ENCODE data around the gene NUP85. TPM values are rescaled to one million over a fixed set of nuclear protein-coding genes. Genes with fewer than 3 reads are reported as not detected.
"Not testable (repeated sequence)": the region's sequence is repeated elsewhere in the genome, so short reads cannot be mapped to it uniquely, and the experiment has no call there.

The NUP85 gene
- total RNA-seq, 1 donor from 2014 or later, result 122 TPM

DNA sequence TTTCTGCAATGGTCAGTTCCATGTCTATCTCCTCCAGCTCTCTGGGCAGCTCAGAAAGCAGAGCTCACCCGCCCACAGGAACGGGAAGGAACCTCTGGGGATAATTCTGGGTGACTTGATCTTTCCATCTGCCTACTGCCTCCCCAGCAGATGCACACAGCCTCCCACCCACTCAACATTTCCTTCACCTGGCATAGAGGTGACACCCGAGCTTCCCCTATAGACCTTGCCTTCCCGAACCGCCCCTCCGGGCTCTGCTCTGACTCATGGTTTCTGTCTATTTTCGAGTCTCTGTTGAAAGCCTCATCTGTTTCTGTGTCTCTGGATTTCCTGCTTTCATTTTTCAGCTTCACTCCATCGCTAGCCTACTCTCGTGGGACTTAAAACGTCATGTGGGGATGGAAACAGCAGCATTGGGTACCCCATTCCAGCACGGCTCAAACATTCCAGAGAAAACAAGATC, 44.6 kb downstream of the NUP85 start:
- peaks cover 53% of the 10 kb centered on the region for H3K4me1 Mint-ChIP-seq (ENCODE audit: low read depth)
- H3K36me3 Mint-ChIP-seq (ENCODE audit: low read depth), result peaks cover 33% of the 10 kb centered on the region
- no peaks in the 10 kb centered on the region for H3K9me3 Mint-ChIP-seq
- H3K27ac Mint-ChIP-seq, result peak overlapping the region; percentile 95
- peak; percentile 64 for DNase-seq (ENCODE audit: low spot score)
- no peaks in the 10 kb centered on the region for H3K27me3 Mint-ChIP-seq (ENCODE audit: low read depth)
- intact Hi-C loops (cut with micrococcal nuclease), result loop anchor here (1.0 to 10.0 kb wide), 2 partner anchors 10 to 45 kb away; partner anchors contain the start of gene NUP85
- peak overlapping the region; percentile 72 for H3K4me3 Mint-ChIP-seq (ENCODE audit: low read depth)

DNA sequence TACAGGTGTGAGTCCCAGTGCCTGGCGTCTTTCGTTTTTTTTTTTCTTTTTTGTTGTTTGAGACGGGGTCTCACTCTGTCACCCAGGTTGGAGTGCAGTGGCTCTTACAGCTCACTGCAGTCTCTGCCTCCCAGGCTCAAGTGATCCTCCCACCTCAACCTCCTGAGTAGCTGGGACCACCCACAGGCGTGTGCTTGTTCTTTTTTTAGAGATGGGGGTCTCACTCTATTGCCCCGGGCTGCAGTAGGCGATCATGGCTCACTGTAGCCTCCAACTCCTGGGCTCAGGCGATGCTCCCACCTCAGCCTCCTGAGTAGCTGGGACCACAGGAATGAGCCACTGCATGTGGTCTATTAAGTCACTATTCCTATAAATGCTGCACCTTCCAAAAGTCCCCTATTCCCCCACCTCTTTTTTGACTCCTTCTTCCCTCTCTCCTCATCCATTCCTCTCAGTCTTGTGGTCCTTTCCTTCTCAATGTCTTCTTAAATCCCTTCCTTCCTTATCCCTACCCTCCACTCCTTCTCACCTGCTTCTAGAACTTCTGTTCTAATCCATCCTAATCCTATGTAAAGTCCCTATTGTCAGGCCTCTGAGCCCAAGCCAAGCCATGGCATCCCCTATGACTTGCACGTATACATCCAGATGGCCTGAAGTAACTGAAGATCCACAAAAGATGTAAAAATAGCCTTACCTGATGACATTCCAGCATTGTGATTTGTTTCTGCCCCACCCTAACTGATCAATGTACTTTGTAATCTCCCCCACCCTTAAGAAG, 46.7 kb downstream of the NUP85 start:
- no peak overlapping the region for H3K4me3 Mint-ChIP-seq (ENCODE audit: low read depth)
- no peak for DNase-seq (ENCODE audit: low spot score)
- no peaks in the 10 kb centered on the region for H3K9me3 Mint-ChIP-seq
- H3K27ac Mint-ChIP-seq, result peak overlapping the region; percentile 75
- peaks cover 63% of the 10 kb centered on the region for H3K4me1 Mint-ChIP-seq (ENCODE audit: low read depth)
- intact Hi-C loops (cut with micrococcal nuclease), result loop anchor here (10.0 kb wide), 1 partner anchor 47 kb away; the partner anchor contains the start of gene NUP85
- H3K36me3 Mint-ChIP-seq (ENCODE audit: low read depth), result peaks cover 18% of the 10 kb centered on the region
- no peaks in the 10 kb centered on the region for H3K27me3 Mint-ChIP-seq (ENCODE audit: low read depth)

DNA sequence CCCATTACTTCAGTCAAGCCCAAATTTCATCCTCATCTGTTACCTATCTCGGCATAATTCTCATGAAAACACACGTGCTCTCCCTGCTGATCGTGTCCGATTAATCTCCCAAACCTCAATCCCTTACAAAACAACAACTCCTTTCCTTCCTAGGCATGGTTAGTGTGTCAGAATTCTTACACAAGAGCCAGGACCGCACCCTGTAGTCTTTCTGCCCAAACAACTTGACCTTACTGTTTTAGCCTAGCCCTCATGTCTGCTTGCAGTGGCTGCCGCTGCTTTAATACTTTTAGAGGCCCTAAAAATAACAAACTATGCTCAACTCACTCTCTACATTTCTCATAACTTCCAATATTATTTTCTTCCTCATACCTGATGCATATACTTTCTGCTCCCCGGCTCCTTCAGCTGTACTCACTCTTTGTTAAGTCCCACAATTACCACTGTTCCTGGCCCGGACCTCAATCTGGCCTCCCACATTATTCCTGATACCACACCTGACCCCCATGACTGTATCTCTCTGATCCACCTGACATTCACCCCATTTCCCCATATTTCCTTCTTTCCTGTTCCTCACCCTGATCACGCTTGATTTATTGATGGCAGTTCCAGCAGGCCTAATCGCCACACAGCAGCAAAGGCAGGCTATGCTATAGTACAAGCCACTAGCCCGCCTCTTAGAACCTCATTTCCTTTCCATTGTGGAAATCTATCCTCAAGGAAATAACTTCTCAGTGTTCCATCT, 50.6 kb downstream of the NUP85 start:
- not testable (repeated sequence) for H3K27me3 Mint-ChIP-seq (ENCODE audit: low read depth); DNase-seq (ENCODE audit: low spot score); H3K4me3 Mint-ChIP-seq (ENCODE audit: low read depth); H3K9me3 Mint-ChIP-seq
- intact Hi-C loops (cut with micrococcal nuclease), result loop anchor here (10.0 kb wide), 1 partner anchor 51 kb away; the partner anchor contains the start of gene NUP85
- peaks cover 70% of the 10 kb centered on the region for H3K4me1 Mint-ChIP-seq (ENCODE audit: low read depth)
- H3K36me3 Mint-ChIP-seq (ENCODE audit: low read depth), result peaks cover 13% of the 10 kb centered on the region
- H3K27ac Mint-ChIP-seq, result peak overlapping the region; percentile 29

DNA sequence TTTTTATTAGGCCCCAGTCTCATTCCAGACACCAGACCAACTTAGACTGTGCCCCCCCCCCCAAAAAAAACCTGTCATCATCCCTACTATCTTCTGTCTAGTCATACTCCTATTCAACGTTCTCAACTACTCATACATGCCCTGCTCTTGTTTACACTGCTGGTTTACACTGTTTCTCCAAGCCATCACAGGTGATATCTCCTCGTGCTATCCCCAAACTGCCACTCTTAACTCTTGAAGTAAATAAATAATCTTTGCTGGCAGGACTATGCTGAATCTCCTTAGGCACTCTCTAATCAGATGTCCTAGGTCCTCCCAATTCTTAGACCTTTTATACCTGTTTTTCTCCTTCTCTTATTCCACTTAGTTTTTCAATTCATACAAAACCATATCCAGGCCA, 51.7 kb downstream of the NUP85 start:
- H3K4me1 Mint-ChIP-seq (ENCODE audit: low read depth), result peaks cover 62% of the 10 kb centered on the region
- intact Hi-C loops (cut with micrococcal nuclease), result loop anchor here (10.0 kb wide), 1 partner anchor 52 kb away; the partner anchor contains the start of gene NUP85
- not testable (repeated sequence) for H3K4me3 Mint-ChIP-seq (ENCODE audit: low read depth); H3K27ac Mint-ChIP-seq; H3K9me3 Mint-ChIP-seq; H3K27me3 Mint-ChIP-seq (ENCODE audit: low read depth); DNase-seq (ENCODE audit: low spot score)
- peaks cover 21% of the 10 kb centered on the region for H3K36me3 Mint-ChIP-seq (ENCODE audit: low read depth)

DNA sequence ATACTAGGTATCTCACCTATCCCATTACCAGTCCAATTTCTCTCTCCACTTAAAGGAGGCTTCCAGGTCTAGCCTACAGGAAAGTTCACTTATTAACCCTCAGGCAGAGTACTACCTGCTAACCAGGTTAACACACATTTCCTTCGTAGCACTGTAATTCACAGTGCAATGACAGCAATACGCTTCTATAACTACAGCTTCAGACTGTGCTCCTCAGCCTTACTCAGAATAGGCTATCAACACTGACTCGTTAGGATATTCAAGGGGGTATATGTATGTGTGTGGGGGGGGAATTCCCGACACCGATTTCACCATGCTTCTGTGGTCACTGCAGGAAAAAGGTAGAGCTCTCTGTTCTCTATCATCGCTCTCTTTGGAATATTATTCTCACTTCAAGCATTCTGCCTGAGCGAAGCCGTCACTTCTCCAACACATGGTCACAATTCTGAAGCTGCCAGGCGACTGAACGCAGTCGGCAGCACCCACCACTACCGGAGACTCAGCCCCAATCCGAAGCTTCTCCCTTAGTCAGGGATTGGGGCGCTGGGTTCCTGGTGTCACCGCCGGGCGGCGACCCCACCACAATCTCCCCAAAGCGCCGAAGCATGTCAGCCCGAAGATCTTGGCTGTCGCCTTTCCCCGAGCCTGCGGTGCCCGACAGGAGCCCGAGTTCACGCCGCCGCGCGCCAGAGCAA, 55.3 kb downstream of the NUP85 start:
- Mint-ChIP-seq H3K9me3 (no peaks in the 10 kb centered on the region), H3K27me3 (ENCODE audit: low read depth) (no peaks in the 10 kb centered on the region), H3K4me3 (ENCODE audit: low read depth) (peak overlapping the region; percentile 99), H3K4me1 (ENCODE audit: low read depth) (peaks cover 50% of the 10 kb centered on the region), H3K36me3 (ENCODE audit: low read depth) (peaks cover 50% of the 10 kb centered on the region), H3K27ac (peak overlapping the region; percentile 100)
- intact Hi-C loops (cut with micrococcal nuclease), result loop anchor here (1.0 to 10.0 kb wide), 4 partner anchors 10 to 324 kb away; partner anchors contain the start of genes MYO15B, SLC25A19 and SUMO2
- DNase-seq (ENCODE audit: low spot score), result no peak

DNA sequence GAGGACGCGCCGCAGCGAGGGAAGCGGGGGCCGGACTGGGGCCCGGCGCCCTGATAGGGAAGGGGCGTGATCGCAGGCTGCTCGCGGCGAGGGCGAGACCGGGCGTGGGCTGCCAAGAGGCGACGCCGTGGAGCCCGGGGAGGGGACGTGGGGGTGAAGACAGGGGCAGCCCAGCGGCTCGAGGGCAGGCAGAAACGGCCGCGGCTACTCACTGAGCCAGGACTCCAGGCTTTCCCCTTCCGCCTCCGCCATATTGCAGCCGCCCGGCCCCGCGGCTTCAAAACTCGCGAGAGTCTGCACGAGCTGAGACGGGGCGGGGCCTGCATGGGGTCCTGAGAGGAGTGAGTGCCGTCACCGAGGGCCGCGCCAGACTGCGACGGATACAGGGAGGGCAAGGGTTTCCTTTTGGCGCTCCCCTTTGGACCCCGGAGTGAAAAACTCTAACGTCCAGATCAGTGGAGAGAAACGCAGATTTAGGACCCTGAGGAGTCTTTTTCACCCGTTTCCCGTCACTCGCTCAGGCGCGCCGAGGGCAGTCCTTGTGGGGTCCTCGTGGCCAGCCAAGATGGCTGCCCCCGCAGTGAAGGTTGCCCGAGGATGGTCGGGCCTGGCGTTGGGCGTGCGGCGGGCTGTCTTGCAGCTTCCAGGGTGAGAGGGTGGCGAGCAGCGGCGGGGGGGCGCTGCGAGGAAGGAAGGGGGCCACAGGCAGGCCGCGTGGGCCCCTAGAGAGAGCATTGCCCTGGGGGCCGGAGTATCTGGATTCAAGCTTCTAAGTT, 56.0 kb downstream of the NUP85 start, which contains the start of the genes GGA3 and MRPS7:
Gene GGA3, minus strand, starts transcription at position 271 of the 776 bp plus-strand sequence. Its CDS starts 19 bp downstream, at position 252.
Gene MRPS7, plus strand, starts transcription at position 544 of the 776 bp plus-strand sequence. Its CDS starts 22 bp downstream, at position 566.
- Mint-ChIP-seq H3K4me3 (ENCODE audit: low read depth) (peak within 1 kb of the TSS; percentile 99), H3K27me3 (ENCODE audit: low read depth) (no peaks in the 10 kb centered on the region), H3K27ac (peak within 1 kb of the TSS; percentile 100), H3K36me3 (ENCODE audit: low read depth) (peaks cover 57% of the 10 kb centered on the region), H3K9me3 (no peaks in the 10 kb centered on the region), H3K4me1 (ENCODE audit: low read depth) (peaks cover 43% of the 10 kb centered on the region)
- DNase-seq (ENCODE audit: low spot score), result peak; percentile 93
- intact Hi-C loops (cut with micrococcal nuclease), result loop anchor here (1.0 to 10.0 kb wide), 4 partner anchors 9 to 323 kb away; partner anchors contain the start of genes MYO15B, SLC25A19 and SUMO2

DNA sequence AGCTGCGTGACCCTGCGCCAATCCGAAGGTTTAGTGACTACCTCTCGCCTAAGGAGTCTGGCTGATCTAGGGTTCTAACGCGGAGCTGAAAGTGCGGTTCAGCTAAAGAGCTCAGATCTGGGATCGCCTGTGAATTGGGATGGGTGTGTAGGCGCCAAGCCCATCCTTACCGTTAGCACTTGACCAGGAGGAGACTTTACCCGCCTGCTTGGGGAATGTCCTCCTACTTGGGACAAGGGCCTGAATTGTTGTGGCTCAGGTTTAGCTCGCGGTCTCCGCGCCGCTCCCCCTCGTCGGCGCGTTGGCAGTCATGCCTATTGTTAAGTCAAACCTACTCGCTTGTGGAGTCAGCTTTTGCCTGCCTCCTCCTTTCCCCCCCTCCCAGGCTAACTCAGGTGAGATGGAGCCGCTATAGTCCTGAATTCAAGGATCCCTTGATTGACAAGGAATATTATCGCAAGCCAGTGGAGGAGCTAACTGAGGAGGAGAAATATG, 56.7 kb downstream of the NUP85 start:
- Mint-ChIP-seq H3K27ac (peak overlapping the region; percentile 100), H3K27me3 (ENCODE audit: low read depth) (no peaks in the 10 kb centered on the region), H3K4me3 (ENCODE audit: low read depth) (peak overlapping the region; percentile 99), H3K9me3 (no peaks in the 10 kb centered on the region), H3K4me1 (ENCODE audit: low read depth) (peaks cover 42% of the 10 kb centered on the region), H3K36me3 (ENCODE audit: low read depth) (peaks cover 63% of the 10 kb centered on the region)
- intact Hi-C loops (cut with micrococcal nuclease), result loop anchor here (1.0 to 10.0 kb wide), 3 partner anchors 8 to 323 kb away; partner anchors contain the start of genes MYO15B and SUMO2
- DNase-seq (ENCODE audit: low spot score), result no peak

DNA sequence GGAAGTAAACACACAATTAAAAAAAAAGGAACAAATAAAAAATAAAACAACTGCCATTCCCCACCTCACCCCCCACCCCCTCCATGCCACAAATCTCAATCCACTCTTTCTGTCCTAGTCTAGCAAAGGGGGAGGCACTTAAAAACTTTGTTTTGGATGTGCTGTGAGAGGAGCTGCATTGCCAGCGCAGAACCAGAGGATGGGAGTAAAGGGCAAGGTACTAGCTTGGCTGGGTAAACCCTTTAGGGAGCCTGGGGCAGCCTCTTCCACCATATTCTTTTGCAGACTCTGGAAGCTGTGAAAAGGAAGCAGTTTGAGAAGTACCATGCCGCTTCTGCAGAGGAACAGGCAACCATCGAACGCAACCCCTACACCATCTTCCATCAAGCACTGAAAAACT, 57.6 kb downstream of the NUP85 start:
- H3K27me3 Mint-ChIP-seq (ENCODE audit: low read depth), result no peaks in the 10 kb centered on the region
- H3K4me3 Mint-ChIP-seq (ENCODE audit: low read depth), result peak overlapping the region; percentile 99
- peak overlapping the region; percentile 100 for H3K27ac Mint-ChIP-seq
- no peaks in the 10 kb centered on the region for H3K9me3 Mint-ChIP-seq
- H3K4me1 Mint-ChIP-seq (ENCODE audit: low read depth), result peaks cover 37% of the 10 kb centered on the region
- intact Hi-C loops (cut with micrococcal nuclease), result loop anchor here (5.0 to 10.0 kb wide), 2 partner anchors 81 to 322 kb away; partner anchors contain the start of genes MYO15B and SUMO2
- peaks cover 67% of the 10 kb centered on the region for H3K36me3 Mint-ChIP-seq (ENCODE audit: low read depth)
- no peak for DNase-seq (ENCODE audit: low spot score)

DNA sequence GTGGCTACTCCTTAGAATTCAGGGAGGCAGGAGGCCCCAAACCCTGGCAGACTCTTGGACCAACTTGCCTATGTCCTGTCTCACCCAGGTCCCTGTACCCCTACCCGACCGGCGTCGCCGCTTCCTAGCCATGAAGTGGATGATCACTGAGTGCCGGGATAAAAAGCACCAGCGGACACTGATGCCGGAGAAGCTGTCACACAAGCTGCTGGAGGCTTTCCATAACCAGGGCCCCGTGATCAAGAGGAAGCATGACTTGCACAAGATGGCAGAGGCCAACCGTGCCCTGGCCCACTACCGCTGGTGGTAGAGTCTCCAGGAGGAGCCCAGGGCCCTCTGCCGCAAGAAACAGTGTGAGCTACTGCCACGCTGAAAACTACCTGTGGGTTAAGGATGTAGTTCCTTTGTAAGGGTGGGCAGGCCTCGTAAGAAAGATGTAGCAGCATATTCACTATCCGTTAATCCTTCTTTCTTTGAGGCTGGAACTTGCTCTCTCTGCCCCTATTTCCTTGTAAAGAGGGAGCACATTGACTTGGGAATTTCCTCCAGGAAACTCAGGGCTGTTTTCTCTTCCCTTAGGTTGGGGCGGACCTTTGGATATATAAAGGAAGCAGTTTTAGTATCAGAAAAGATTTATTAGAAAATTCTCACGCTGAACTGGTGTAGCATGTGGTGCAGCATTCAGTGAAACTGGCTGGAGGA, 60.3 kb downstream of the NUP85 start:
- Mint-ChIP-seq H3K27me3 (ENCODE audit: low read depth) (no peaks in the 10 kb centered on the region), H3K4me1 (ENCODE audit: low read depth) (peaks cover 26% of the 10 kb centered on the region), H3K27ac (no peak overlapping the region), H3K36me3 (ENCODE audit: low read depth) (peaks cover 67% of the 10 kb centered on the region), H3K4me3 (ENCODE audit: low read depth) (no peak overlapping the region), H3K9me3 (no peaks in the 10 kb centered on the region)
- no peak for DNase-seq (ENCODE audit: low spot score)
- intact Hi-C loops (cut with micrococcal nuclease), result loop anchor here (10.0 kb wide), 1 partner anchor 319 kb away; the partner anchor contains the start of gene MYO15B

DNA sequence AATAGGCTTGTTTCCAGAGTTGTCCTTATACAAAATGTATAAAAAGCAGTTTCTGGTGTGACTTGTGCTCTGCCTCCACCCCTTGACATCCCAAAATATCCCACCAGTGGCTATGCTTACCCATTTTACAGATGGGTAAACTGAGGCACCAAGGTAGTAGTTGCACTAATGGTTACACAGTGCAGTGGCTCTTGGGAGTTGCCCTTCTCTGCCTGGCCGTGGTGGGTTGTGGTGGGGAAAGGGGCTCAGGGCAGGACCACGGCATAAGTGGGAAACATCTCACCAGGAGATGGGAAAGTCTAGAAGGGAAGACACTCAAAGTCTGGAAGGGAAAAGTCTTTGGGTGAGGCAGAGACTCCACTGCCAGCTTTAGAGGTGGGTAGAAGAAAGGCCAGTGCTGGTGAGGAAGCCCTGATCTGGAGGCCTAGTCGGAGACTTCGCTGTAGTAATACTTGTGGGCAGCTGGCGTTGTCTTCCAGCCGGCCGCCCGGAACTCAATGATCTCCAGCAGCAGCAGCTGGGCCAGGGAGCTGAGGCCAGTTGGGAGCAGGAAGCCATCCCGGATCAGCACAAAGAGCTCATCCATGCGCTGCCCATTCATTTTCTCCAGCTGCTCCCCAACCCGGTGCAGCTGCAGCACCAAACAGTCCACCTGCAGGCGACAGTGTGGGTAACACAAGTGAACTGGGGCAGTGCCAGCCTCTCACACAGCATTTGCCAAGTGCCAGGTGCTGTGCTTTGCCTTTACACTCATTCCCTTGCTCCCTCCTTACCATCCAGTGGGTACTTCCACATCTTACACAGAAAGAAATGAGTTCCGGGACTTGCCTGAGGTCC, 61.1 kb downstream of the NUP85 start:
- no peak for DNase-seq (ENCODE audit: low spot score)
- Mint-ChIP-seq H3K4me3 (ENCODE audit: low read depth) (no peak overlapping the region), H3K4me1 (ENCODE audit: low read depth) (peaks cover 26% of the 10 kb centered on the region), H3K27me3 (ENCODE audit: low read depth) (no peaks in the 10 kb centered on the region), H3K9me3 (no peaks in the 10 kb centered on the region), H3K36me3 (ENCODE audit: low read depth) (peaks cover 65% of the 10 kb centered on the region), H3K27ac (no peak overlapping the region)
- intact Hi-C loops (cut with micrococcal nuclease), result loop anchor here (10.0 kb wide), 1 partner anchor 318 kb away; the partner anchor contains the start of gene MYO15B

Data from activated T-helper 2 cell treated with anti-CD3 and anti-CD28 coated beads, Interferon-gamma antibody, Interleukin-2, Interleukin-4, amounts not matched to agents 10 μg/mL and 5 μg/mL and 100 μg/mL, durations not matched to agents 14 hours and 24 hours and 36 hours (primary cell).